ENCODE measurements around the gene TICRR.

TICRR gene

GRCh38 chr15:89593018-89593417 lies 17.7 kb downstream of the TICRR start:
- Histone ChIP-seq H3K9me2 (replicated peaks; ENCODE audit: insufficient read depth, low read length) (no peaks in the 10 kb centered on the region), H3K79me2 (ENCODE audit: low read length) (peaks cover 4% of the 10 kb centered on the region; the same call in 1 of the 2 replicates), H2AFZ (ENCODE audit: low read length) (no peak overlapping the region), H3K27me3 (replicated peaks; ENCODE audit: insufficient read depth, low read length) (no peaks in the 10 kb centered on the region), H4K20me1 (ENCODE audit: insufficient read depth, low read length) (no peaks in the 10 kb centered on the region), H3K36me3 (replicated peaks; ENCODE audit: insufficient read depth, low read length) (peaks cover 8% of the 10 kb centered on the region; the same call in 1 of the 2 replicates), H3K9ac (ENCODE audit: low read length) (no peak overlapping the region), H3K4me2 (ENCODE audit: low read depth, low read length) (no peak overlapping the region), H3K27ac (ENCODE audit: low read length) (no peak overlapping the region), H3F3A (ENCODE audit: insufficient read depth, low read length) (no peaks in the 10 kb centered on the region), H3K4me1 (ENCODE audit: low read length) (no peaks in the 10 kb centered on the region), H3K4me3 (ENCODE audit: low read length) (no peak overlapping the region), H3K9me3 (replicated peaks; ENCODE audit: insufficient read depth, low read length) (no peaks in the 10 kb centered on the region)
- TF ChIP-seq EZH2 (optimal IDR thresholded peaks at IDR 0.05; ENCODE audit: low read depth, low read length) = no peak
- TF ChIP-seq EZH2phosphoT487 (IDR thresholded peaks at IDR 0.05; ENCODE audit: low read length) = no peak
- no peak for TF ChIP-seq CTCF (IDR thresholded peaks at IDR 0.05; ENCODE audit: low read length)
- no peak for DNase-seq

DNA sequence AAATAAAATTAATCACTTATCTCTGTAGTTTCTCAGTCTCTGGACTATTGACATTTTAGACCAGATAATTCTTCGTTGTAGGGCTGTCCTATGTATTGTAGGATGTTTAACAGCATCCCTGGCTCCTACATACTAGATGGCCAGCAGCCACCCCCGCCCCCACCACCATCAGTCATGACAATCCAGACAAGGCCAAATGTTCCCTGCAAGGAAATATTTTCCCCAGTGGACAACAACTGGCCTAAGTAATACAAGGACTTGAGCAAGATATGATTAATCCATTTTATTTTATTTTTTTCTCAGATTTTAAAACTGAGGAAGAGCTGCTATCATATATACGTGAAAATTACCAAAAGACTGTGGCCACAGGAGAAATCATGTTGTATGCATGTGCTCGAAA lies 23.8 kb downstream of the TICRR start:
- no peaks in the 10 kb centered on the region for H3F3A ChIP-seq (ENCODE audit: insufficient read depth, low read length)
- H3K4me1 ChIP-seq (ENCODE audit: low read length) = no peaks in the 10 kb centered on the region
- no peaks in the 10 kb centered on the region for H3K9me3 ChIP-seq (replicated peaks; ENCODE audit: insufficient read depth, low read length)
- H3K79me2 ChIP-seq (ENCODE audit: low read length) = peaks cover 2% of the 10 kb centered on the region; the same call in 1 of the 2 replicates
- TF ChIP-seq CTCF (IDR thresholded peaks at IDR 0.05; ENCODE audit: low read length) = no peak
- no peak for TF ChIP-seq EZH2phosphoT487 (IDR thresholded peaks at IDR 0.05; ENCODE audit: low read length)
- TF ChIP-seq EZH2 (optimal IDR thresholded peaks at IDR 0.05; ENCODE audit: low read depth, low read length) = no peak
- H3K4me2 ChIP-seq (ENCODE audit: low read depth, low read length) = no peak overlapping the region
- H3K27me3 ChIP-seq (replicated peaks; ENCODE audit: insufficient read depth, low read length) = no peaks in the 10 kb centered on the region
- peaks cover 23% of the 10 kb centered on the region for H3K36me3 ChIP-seq (replicated peaks; ENCODE audit: insufficient read depth, low read length)
- H3K27ac ChIP-seq (ENCODE audit: low read length) = no peak overlapping the region
- no peak overlapping the region for H3K9ac ChIP-seq (ENCODE audit: low read length)
- no peaks in the 10 kb centered on the region for H4K20me1 ChIP-seq (ENCODE audit: insufficient read depth, low read length)
- DNase-seq = no peak
- no peak overlapping the region for H3K4me3 ChIP-seq (ENCODE audit: low read length)
- no peaks in the 10 kb centered on the region for H3K9me2 ChIP-seq (replicated peaks; ENCODE audit: insufficient read depth, low read length)
- H2AFZ ChIP-seq (ENCODE audit: low read length) = no peak overlapping the region

GRCh38 chr15:89611317-89611716 lies 36.0 kb downstream of the TICRR start:
- TF ChIP-seq EZH2phosphoT487 (IDR thresholded peaks at IDR 0.05; ENCODE audit: low read length) (no peak), CTCF (IDR thresholded peaks at IDR 0.05; ENCODE audit: low read length) (no peak), EZH2 (optimal IDR thresholded peaks at IDR 0.05; ENCODE audit: low read depth, low read length) (no peak)

More at GRCh38 chr15:89611317-89611716, 36.0 kb downstream of the TICRR start:
- Histone ChIP-seq H3F3A (ENCODE audit: insufficient read depth, low read length) (no peaks in the 10 kb centered on the region), H4K20me1 (ENCODE audit: insufficient read depth, low read length) (no peaks in the 10 kb centered on the region), H3K4me1 (ENCODE audit: low read length) (no peaks in the 10 kb centered on the region), H3K36me3 (replicated peaks; ENCODE audit: insufficient read depth, low read length) (peaks cover 16% of the 10 kb centered on the region), H2AFZ (ENCODE audit: low read length) (no peak overlapping the region), H3K27me3 (replicated peaks; ENCODE audit: insufficient read depth, low read length) (no peaks in the 10 kb centered on the region), H3K4me3 (ENCODE audit: low read length) (no peak overlapping the region), H3K4me2 (ENCODE audit: low read depth, low read length) (no peak overlapping the region), H3K9me3 (replicated peaks; ENCODE audit: insufficient read depth, low read length) (no peaks in the 10 kb centered on the region), H3K79me2 (ENCODE audit: low read length) (no peaks in the 10 kb centered on the region), H3K9ac (ENCODE audit: low read length) (no peak overlapping the region), H3K27ac (ENCODE audit: low read length) (no peak overlapping the region), H3K9me2 (replicated peaks; ENCODE audit: insufficient read depth, low read length) (no peaks in the 10 kb centered on the region)
- no peak for DNase-seq
